ENCODE results near the gene CTNNA2.

Gene CTNNA2

GRCh38 chr2:79936715-79937114 lies 423.9 kb downstream of the CTNNA2 start:
- no peak for DNase-seq

DNA sequence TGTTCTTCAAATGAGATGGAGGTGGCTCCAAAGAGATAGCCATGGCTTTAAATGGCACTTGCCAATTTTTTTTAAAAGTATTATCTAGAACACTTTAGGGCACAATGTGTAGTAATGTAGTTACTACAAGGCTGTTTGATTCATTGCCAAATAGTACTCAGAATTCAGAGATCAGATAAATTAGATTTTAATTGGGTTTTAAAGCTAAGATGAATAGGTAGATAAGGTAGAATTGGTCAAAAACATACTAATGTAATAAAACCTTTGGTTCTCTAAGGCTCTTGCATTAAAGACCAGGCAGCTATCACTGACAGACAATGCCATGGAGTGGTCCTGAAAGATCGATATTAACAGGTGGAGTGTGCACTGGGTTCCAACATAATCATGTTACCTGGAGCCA lies 425.8 kb downstream of the CTNNA2 start:
- DNase-seq: no peak

DNA sequence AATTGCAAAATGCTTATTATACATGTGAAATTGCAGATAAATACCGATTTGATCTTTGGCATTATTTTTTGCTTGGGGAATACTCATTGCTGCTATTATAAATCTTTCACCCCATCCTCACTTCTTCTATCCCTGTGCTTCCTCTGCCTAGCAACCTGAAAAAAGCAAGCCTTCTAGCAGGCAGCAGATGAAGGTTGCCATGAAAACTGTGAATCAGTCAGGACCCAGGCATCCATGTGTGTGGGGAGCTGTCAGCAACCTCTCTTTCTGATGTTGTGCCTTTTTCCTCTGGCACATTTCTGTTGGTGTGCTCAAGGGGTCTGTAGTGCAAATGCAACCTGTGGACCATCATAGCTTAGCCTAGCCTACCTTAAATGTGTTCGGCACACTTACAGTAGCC lies 427.5 kb downstream of the CTNNA2 start:
- DNase-seq: no peak

GRCh38 chr2:79941179-79941578 lies 428.3 kb downstream of the CTNNA2 start:
- no peak for DNase-seq

DNA sequence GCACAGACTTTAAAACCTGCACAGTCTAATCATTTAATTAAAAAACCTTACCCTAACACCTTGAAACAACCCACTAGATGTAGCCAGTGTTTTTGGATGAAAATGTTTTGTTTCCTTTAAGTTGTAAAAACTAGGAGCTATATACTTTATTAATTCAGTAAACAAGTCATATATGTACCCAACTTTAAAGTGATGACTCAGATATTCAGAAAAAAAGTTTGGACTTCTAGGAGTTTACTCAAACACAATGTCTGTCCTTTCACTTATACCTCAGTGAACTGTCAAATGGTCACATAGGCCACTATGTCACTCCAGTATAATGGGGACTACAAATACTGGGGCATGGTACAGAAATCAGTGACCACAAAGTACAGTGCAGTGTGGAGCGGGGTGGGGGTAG lies 431.4 kb downstream of the CTNNA2 start:
- no peak for DNase-seq

DNA sequence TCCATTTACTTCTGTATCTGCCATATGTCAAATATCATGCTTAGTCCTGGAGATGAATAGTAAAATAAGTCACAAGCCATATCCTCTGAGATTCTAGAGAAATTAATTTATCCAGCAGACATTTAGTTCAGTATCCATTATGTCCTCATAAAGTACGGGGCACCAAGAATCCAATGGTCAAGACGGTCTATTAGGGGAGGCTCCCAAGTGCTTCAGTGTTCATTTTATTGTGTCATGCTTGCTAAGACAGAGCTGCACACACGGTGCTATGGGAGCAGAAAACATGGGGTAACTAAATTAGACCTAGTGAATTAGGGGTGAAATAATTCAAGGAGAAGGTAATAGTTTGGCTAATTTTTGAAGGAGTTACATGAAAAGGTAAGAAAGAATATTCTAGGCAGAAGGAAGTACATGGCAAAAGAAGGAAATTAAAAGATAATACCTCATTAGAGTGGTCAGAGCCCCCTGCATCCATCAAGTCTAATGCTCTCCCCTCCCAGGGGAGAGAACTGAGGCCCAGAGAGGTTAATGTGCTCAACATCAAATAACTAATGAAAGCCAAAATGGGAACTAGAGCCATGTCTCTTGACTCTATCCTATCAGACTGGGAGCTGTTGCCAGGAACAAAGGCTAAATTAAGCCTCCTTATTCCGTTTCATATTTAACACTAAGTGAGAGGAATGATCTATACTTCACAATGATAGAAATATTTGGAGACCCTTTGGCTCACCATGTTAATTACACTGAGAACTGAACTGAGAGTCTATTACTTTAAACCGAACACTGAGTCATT lies 433.0 kb downstream of the CTNNA2 start:
- DNase-seq: no peak

GRCh38 chr2:79947751-79948150 lies 434.9 kb downstream of the CTNNA2 start:
- no peak for DNase-seq

GRCh38 chr2:79950526-79950925 lies 437.7 kb downstream of the CTNNA2 start:
- no peak for DNase-seq

- DNase-seq: no peak
These were observed 439.8 kb downstream of the CTNNA2 start for GRCh38 chr2:79952616-79953015.

DNA sequence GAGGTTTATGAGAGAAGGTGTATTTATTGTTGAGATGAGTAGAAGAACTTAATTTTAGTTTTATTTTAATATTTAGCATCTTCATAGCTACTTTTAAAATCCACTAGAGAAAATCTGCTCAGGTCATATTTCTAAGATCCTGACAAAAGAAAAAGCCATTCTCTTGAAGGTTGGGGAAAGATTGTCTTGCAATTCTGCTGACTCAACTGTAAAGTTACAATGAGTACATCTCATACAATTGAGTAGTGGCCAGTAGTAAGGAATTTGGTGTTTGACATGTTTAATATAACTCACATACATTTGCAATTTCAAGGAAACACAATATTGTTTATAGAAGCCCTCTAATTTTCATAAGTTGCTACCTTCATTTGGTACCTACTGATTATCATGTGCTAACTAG lies 447.2 kb downstream of the CTNNA2 start:
- no peak for DNase-seq

GRCh38 chr2:79960519-79960918 lies 447.7 kb downstream of the CTNNA2 start:
- no peak for DNase-seq

DNA sequence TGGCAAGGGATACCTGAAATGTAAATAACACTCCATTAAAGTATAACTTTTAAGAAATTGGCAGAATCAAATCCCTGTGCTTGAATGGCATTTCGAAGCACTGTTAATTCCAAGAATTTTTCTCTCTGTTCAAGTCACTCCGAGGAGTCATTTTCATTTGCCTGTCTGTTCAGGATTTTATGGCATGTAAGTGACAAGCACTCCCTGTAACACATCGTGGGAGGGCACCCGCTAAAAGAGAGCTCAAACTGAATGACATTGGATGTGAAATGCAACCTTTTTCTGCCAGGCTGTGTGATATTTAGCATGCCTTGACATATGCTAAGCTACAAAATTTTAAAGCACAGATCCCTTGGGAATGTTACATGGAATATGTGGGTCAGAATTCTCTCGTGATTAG lies 452.1 kb downstream of the CTNNA2 start:
- no peak for DNase-seq

GRCh38 chr2:79966369-79966768 lies 453.5 kb downstream of the CTNNA2 start:
- DNase-seq: no peak

- no peak for DNase-seq
These were observed 454.0 kb downstream of the CTNNA2 start for GRCh38 chr2:79966882-79967281.

- no peak for DNase-seq
These were observed 459.0 kb downstream of the CTNNA2 start for GRCh38 chr2:79971807-79972206.

DNA sequence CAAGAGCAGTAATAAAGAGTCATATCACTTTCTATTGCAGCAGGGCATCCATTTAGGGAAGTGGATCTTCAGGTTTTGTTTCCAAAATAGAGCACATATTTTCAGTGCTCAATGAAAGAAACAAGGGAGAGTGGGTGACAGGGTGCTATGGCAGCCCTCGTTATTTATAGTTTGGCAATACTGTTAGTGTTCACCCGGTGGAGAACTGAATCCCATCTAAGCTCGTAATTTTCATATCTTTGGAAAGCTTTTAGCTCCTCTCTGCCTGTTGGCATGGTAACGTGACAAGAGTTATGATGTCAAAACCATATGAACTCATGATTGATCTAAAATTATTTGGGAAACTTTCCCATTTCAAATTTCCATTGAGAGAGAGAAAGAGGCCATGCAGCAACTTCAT lies 459.8 kb downstream of the CTNNA2 start:
- DNase-seq: no peak

DNA sequence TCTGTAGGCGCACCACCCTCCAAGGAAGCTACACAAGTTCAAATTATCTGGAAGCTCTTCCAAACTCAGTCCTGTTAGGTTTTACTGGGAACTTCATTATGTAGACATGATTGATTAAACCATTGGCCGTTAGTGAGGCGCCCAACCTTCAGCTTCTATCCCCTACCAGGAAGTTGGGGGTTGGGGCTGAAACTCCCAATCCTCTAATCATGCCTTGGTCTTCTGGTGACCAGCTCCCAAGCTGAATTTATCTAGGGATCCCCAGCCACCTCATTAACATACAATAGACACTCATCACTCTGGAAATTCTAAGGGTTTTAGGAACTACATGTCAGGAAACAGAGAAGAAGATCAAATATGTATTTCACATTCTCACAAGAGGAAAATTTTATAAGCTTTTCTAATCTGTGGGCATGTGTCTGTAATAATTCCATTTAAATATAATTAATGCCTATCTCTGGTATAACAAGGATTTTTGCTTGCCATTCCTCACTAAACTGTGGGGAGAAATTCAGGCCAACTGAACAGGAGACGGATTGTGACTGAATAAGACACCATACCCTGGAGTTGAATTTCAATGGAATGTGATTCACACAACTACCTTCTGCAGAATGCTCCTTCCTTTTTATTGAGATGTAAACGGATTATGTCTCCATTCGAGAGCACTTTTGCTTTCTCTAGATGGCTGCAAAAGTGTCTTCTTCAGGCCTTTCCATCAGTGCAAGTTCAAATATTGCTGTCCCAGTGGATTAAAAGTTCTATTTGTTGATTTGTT lies 463.1 kb downstream of the CTNNA2 start:
- DNase-seq: no peak

GRCh38 chr2:79977792-79978191 lies 464.9 kb downstream of the CTNNA2 start:
- no peak for DNase-seq

- no peak for DNase-seq
These were observed 467.3 kb downstream of the CTNNA2 start for GRCh38 chr2:79980116-79980515.

DNA sequence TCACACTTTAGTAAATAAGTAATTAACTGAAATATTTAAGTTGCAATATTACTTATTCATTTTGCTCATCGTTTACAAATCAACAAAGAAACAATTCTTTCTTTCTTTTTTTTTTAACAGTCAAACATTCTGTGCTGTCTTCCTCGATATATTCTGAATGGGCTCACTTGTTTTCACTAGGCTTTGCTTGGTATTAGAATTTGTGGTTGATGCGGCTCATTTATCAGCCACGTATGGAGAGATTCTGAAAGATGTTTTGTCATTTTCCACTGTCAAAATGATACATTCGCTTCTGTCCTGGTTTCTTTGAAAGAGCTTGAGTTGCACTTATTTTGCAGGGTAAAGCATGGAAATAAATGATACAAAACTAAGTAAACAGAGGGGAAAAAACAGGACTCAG lies 468.0 kb downstream of the CTNNA2 start:
- DNase-seq: no peak

- no peak for DNase-seq
These were observed 468.5 kb downstream of the CTNNA2 start for GRCh38 chr2:79981316-79981715.

- peak; percentile 5 for DNase-seq
These were observed 469.6 kb downstream of the CTNNA2 start for GRCh38 chr2:79982445-79982844.

DNA sequence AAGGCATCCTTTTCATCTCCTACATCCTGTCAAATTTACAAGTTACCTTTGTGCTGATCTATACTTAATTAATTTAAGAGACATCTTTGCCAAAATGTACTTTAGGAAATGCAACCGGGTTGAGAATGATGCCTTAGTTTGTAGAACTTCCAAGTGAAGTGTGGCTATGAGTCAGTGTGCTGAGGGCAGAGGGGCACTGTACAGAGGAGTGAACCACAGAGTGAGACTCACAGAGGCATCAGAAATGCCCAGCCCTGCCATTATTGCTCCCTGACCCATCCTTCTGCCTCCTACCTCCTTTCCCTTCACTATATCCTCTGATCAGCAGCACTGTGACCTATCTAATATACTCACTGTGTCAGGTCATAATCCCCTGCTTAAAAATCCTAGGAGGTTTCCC lies 471.6 kb downstream of the CTNNA2 start:
- DNase-seq: no peak

DNA sequence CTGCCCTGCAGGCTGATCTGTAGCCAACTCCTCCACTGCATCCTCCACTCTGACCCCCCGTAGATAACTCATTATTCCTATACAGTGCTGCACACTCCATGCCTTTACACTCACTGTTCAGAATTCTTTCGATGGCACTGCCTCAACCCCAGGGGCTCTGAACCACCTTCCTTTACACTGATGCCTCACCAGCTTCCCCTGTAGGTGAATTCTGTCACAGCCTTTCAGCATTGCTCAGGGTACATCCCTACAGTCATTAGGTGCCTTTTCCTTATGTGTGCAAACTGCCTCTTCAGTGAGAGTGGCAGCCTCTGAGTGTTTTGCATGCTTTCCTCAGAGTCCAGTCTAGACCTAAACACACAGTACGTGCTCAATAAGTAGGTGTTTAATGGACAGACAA lies 472.3 kb downstream of the CTNNA2 start:
- DNase-seq: no peak

- DNase-seq: no peak
These were observed 472.7 kb downstream of the CTNNA2 start for GRCh38 chr2:79985571-79985970.
